GM18951 (cell line): ENCODE data around the gene ACVR1C.

Experiments used
- POLR2A ChIP-seq: IDR thresholded peaks from 4 replicates; pipeline ENCODE4 v1.6.1; 2011; ENCODE audit warnings: mild to moderate bottlenecking; ENCODE audit not compliant: insufficient read length, insufficient read depth; ENCODE audit errors: extremely low read depth
- in situ Hi-C: fragments of 300-500 bp; cut with MboI; formaldehyde crosslinking; loops from one replicate; pipeline ENCODE4 v1.12.0; 2022; ENCODE audit warnings: low sequenced_read_pairs, mixed read lengths, inconsistent platforms; ENCODE audit not compliant: unreplicated experiment

The ACVR1C gene

GRCh38 chr2:157476953-157477709, 151.5 kb downstream of the ACVR1C start:
- in situ Hi-C loops: loop anchor here (25.0 kb wide), 1 partner anchor 535 kb away; no protein-coding TSS in a partner anchor
- TF ChIP-seq POLR2A: no peak
